Subcutaneous adipose tissue (tissue), 4 donors: Measurements from ENCODE around the gene WIF1. TPM values are rescaled to one million over a fixed set of nuclear protein-coding genes. Genes with fewer than 3 reads are reported as not detected.

Source experiments
- CTCF ChIP-seq: fragments of 450-650 bp; IDR thresholded peaks from one replicate; pipeline ENCODE4 v1.5.1; 2016; ENCODE audit warnings: low read depth, mild to moderate bottlenecking, control low read depth, antibody characterized with exemption, moderate library complexity
- total RNA-seq, 4 donors: library from RNA; depleted of rRNA; stranded (reverse); fragments of >200 nt; gene quantifications; one replicate each; pipeline ENCODE4 v1.1.0, GENCODE V29; 2016

The WIF1 gene
- total RNA-seq, 4 donors from 2014 or later = not detected

- TF ChIP-seq CTCF = no peak
Observed at GRCh38 chr12:65122703-65123102, 1.6 kb upstream of the WIF1 start.

GRCh38 chr12:65121956-65122469, 908 bp upstream of the WIF1 start:
- no peak for TF ChIP-seq CTCF

GRCh38 chr12:65119063-65119462, 2.0 kb downstream of the WIF1 start:
- no peak for TF ChIP-seq CTCF

- TF ChIP-seq CTCF = no peak
Observed at GRCh38 chr12:65113621-65114035, 7.5 kb downstream of the WIF1 start.

- TF ChIP-seq CTCF = no peak
Observed at GRCh38 chr12:65106948-65107347, 14.2 kb downstream of the WIF1 start.

GRCh38 chr12:65100140-65100539, 21.0 kb downstream of the WIF1 start:
- TF ChIP-seq CTCF = no peak

- no peak for TF ChIP-seq CTCF
Observed at GRCh38 chr12:65099182-65099581, 21.9 kb downstream of the WIF1 start.
